ENCODE results near the gene DNHD1. TPM values are rescaled to one million over a fixed set of nuclear protein-coding genes. Genes with fewer than 3 reads are reported as not detected.

Gene DNHD1
- total and polyA plus RNA-seq, 2 of the 8 experiments (the other 6 are each of a cell fraction or from before 2014, with no cell fraction given), result 5.0 to 6.8 TPM

DNA sequence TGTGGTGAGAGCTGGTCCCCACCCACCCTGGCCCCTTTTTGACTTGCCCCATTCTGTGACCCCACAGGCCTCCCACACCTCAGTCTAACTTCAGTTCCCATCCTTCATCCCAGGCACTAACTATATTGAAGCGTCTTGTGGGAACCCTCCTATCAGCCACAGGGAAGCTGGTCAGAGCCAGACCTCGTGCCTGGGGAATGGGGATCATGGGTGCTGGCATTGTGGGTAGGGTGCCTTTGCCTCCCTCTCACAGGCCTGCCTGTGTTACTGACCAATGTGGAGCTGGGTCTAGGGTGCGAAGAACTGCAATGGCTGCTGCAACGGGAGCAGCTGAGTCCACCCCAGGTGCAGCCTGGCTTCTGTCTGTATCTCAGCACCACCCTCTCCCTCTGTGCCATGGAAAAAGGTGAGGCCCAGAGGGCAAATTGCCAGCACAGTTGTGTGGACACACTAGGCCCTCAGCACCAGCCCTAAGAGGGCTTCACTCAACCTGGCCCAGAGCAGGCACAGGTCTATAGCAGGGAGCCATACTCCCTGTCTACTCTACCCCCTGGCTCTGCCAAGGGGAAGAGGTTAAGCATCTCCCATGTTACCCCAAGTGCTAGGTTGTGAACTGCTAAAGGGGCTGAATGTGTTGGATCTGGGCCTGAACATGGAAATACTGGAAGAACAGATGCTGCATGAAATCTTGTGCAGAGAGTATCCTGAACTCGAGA is 69.1 kb downstream of the DNHD1 start:
- Histone ChIP-seq H3K9me3 (ENCODE audit: insufficient read depth in 2 of 2, low read depth in 1 of 2, low read length in 1 of 2) (no peaks in the 10 kb centered on the region), H3K36me3 (ENCODE audit: control insufficient read depth in 2 of 4, insufficient read depth in 4 of 4, low read length in 3 of 4) (no peaks in the 10 kb centered on the region), H2BK20ac (ENCODE audit: low read length) (no peak overlapping the region), H3K79me2 (ENCODE audit: control insufficient read depth in 1 of 2, insufficient read depth in 2 of 2, low read length in 2 of 2) (no peaks in the 10 kb centered on the region), H3K4me1 (replicated peaks in 1 of 4; ENCODE audit: control insufficient read depth in 3 of 4, insufficient read depth in 4 of 4, low read length in 3 of 4) (peaks cover 0 to 9% (median 4%) of the 10 kb centered on the region in 4 experiments; a peak in 5 of 7 replicates), H3K27me3 (replicated peaks in 1 of 4; ENCODE audit: control insufficient read depth in 3 of 4, extremely low read depth in 1 of 4, insufficient read depth in 3 of 4, low read length in 3 of 4) (peaks cover 0 to 2% (median 0%) of the 10 kb centered on the region in 4 experiments; a peak in 1 of 7 replicates), H2BK120ac (replicated peaks; ENCODE audit: low read depth, low read length) (no peak overlapping the region), H4K20me1 (replicated peaks in 1 of 2; ENCODE audit: control insufficient read depth in 1 of 2, insufficient read depth in 2 of 2, low read length in 2 of 2) (no peaks in the 10 kb centered on the region), H3K4ac (replicated peaks; ENCODE audit: insufficient read length, low read depth, low read length) (no peak overlapping the region), H2AFZ (ENCODE audit: low read length) (no peak overlapping the region), H3K14ac (ENCODE audit: insufficient read length) (no peak overlapping the region), H2BK12ac (ENCODE audit: low read depth, low read length) (no peak overlapping the region), H3K27ac (ENCODE audit: low read depth, low read length) (no peak overlapping the region), H4K8ac (ENCODE audit: extremely low read depth, insufficient read depth, low read length) (peak overlapping the region; percentile 18; the same call in 1 of the 2 replicates), H2AK5ac (ENCODE audit: low read depth, low read length) (no peak overlapping the region), H2BK5ac (ENCODE audit: low read depth, low read length) (no peak overlapping the region), H3K23me2 (ENCODE audit: low read depth, low read length) (no peaks in the 10 kb centered on the region; the same call in 1 of the 2 replicates), H4K5ac (ENCODE audit: insufficient read length, low read depth, low read length) (no peak overlapping the region), H4K91ac (replicated peaks; ENCODE audit: insufficient read length, low read length) (no peak overlapping the region), H3K9ac (replicated peaks in 1 of 4; ENCODE audit: extremely low read depth in 1 of 4, low read depth in 3 of 4, low read length in 3 of 4) (no peak overlapping the region), H3K79me1 (ENCODE audit: low read depth, low read length) (no peaks in the 10 kb centered on the region), H3K18ac (ENCODE audit: extremely low read depth, low read length) (no peak overlapping the region), H3K4me2 (ENCODE audit: insufficient read depth in 1 of 2, low read depth in 2 of 2, low read length in 2 of 2) (no peak overlapping the region), H3K4me3 (ENCODE audit: extremely low read depth in 1 of 4, insufficient read depth in 2 of 4, low read depth in 3 of 4, low read length in 4 of 4) (no peak overlapping the region), H3K56ac (replicated peaks; ENCODE audit: insufficient read length, low read depth, low read length) (no peak overlapping the region), H2BK15ac (ENCODE audit: low read length) (no peak overlapping the region), H3K23ac (ENCODE audit: insufficient read length) (no peak overlapping the region)
- ChIA-PET POLR2A (ENCODE audit: partially characterized antibody) (no interaction called here), CTCF (ENCODE audit: partially characterized antibody) (interaction anchor here (0.9 to 1.6 kb wide), 5 partner anchors 35 to 102 kb away, joined by 3 to 7 read pairs (median 3); no protein-coding TSS in a partner anchor)
- DNase-seq (ENCODE audit: low read depth in 1 of 2, low spot score in 2 of 2) (no peak), FAIRE-seq (no peak)
- WGBS, 2 experiments (ENCODE audit: extremely low coverage in 1 of 2, insufficient coverage in 1 of 2, insufficient read length in 1 of 2, insufficient replicate concordance in 2 of 2, low coverage in 1 of 2, low lambda C conversion rate in 2 of 2, missing lambda C conversion rate in 1 of 2), result 91% methylated on average over 5 of the region's 5 CpGs; no CpG with 5 or more reads in 1 of the 2 experiments
- no peak for TF ChIP-seq SP4 (IDR thresholded peaks at IDR 0.05; ENCODE audit: low read length)

All from H1 (cell line).